ENCODE data around the gene POLR3GL.

GRCh38 chr1:145916745-145917144 lies 47.7 kb upstream of the POLR3GL start:
- TF ChIP-seq POLR2A (IDR thresholded peaks at IDR 0.05; ENCODE audit: low read depth, low read length) (no peak), POLR2AphosphoS5 (IDR thresholded peaks at IDR 0.05; ENCODE audit: low read depth, low read length) (no peak), TAF1 (IDR thresholded peaks at IDR 0.05; ENCODE audit: borderline replicate concordance, low read depth, low read length) (no peak)
